NB4 (cell line): ENCODE data around the gene ACACA.

Experiments used
- CTCF ChIP-seq: IDR thresholded peaks from one replicate; pipeline ENCODE4 v1.5.1; 2012; ENCODE audit warnings: low read depth, low read length
- POLR2A ChIP-seq: IDR thresholded peaks from 2 replicates; pipeline ENCODE4 v1.6.1; 2011; ENCODE audit warnings: mild to moderate bottlenecking; ENCODE audit not compliant: insufficient read length; ENCODE audit errors: extremely low read depth
- TF ChIP-seq, protein P1 (sequence below): IDR thresholded peaks from 2 replicates; pipeline ENCODE4 v1.6.1; 2011; ENCODE audit warnings: low read depth, low read length

DNA sequence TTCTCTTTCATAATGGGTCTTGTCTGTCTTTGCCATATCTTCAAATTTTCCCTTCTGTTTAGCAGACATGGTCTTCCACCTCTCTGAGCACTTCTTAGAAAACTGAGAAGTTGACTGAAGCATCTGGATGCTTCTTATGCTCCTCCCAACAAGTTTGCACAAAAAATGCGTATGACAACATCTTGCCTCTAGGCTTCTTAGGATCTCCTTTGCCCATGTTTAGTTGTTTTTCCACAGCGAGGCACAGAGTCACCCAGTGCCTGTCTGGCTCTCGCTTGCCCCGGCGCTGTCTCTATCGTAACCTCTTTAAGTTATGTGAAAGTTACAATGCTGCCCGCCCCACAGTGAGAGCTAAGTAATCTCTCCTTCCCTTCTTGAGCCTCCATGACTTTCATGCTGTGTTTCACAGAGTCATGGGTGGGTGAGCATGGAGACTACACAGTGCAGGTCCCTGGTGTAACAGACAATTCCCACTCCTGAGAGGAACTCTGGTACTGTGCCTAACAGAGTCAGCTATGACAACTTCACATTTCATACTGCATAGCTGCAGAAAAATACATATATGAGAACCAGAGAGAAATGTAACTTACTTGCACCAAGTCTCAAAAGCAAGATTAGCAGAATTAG lies 262.4 kb downstream of the ACACA start:
- TF ChIP-seq POLR2A (no peak), CTCF (no peak)
- TF ChIP-seq, protein P1, sequence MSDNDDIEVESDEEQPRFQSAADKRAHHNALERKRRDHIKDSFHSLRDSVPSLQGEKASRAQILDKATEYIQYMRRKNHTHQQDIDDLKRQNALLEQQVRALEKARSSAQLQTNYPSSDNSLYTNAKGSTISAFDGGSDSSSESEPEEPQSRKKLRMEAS = no peak
